ENCODE data around the gene KCNH5. TPM values are rescaled to one million over a fixed set of nuclear protein-coding genes. Genes with fewer than 3 reads are reported as not detected.

KCNH5 gene
- total RNA-seq, 1 donor = under 0.01 TPM

DNA sequence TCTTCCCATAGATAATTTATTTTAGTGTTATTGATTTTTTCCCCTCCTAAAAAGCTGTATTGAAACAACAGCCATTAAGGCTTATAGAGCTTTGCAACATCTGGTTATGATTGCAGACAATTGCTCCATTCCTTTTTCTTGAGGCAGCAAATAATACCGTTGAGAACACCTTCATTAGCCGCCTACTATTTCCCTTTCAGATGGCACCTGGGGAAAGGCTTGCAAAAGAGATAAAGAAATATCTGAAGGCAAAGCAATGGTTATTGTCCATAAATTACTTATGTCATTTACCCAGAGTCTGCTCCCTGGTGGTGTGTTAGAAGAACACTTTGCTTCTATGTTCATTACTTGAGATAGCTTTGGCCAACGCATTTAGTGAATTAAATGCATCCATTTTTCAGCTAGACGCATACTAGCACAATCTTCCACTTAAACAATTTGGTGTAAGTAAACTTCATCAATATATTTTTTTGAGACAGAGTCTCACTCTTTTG, 377.8 kb downstream of the KCNH5 start:
- no peak for DNase-seq (ENCODE audit: low read depth)
- no peak for TF ChIP-seq CTCF (IDR thresholded peaks at IDR 0.05; ENCODE audit: insufficient read depth, low read depth, low read length)

DNA sequence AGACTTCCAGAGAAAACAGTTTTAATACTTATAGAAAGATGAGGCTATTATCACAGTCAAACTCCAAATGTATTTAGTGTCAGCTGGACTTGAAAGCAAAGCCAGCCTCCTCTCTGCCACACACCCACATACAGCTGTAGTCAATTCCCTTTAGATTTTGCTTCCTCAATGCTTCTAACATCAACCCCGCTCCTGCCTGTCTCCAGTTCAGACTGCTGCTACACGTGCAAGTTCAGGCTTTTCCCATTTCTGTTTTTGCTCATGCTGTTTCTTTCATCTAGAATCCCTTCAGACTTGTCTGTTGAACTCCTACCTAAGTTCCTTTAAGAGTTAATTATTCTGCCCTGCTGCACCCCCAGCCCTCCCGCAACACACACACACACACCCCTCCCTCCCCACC, 380.0 kb downstream of the KCNH5 start:
- TF ChIP-seq CTCF (IDR thresholded peaks at IDR 0.05; ENCODE audit: insufficient read depth, low read depth, low read length) = no peak

More for the DNA sequence above, 377.8 kb downstream of the KCNH5 start:
- no peak overlapping the region for H3K4me3 ChIP-seq (ENCODE audit: low read depth, low read length)

GRCh38 chr14:62663456-62663821, 381.8 kb downstream of the KCNH5 start:
- no peak for TF ChIP-seq CTCF (IDR thresholded peaks at IDR 0.05; ENCODE audit: insufficient read depth, low read depth, low read length)
- DNase-seq (ENCODE audit: low read depth) = no peak
- no peak overlapping the region for H3K4me3 ChIP-seq (ENCODE audit: low read depth, low read length)

More for the DNA sequence above, 380.0 kb downstream of the KCNH5 start:
- H3K4me3 ChIP-seq (ENCODE audit: low read depth, low read length) = no peak overlapping the region
- no peak for DNase-seq (ENCODE audit: low read depth)

DNA sequence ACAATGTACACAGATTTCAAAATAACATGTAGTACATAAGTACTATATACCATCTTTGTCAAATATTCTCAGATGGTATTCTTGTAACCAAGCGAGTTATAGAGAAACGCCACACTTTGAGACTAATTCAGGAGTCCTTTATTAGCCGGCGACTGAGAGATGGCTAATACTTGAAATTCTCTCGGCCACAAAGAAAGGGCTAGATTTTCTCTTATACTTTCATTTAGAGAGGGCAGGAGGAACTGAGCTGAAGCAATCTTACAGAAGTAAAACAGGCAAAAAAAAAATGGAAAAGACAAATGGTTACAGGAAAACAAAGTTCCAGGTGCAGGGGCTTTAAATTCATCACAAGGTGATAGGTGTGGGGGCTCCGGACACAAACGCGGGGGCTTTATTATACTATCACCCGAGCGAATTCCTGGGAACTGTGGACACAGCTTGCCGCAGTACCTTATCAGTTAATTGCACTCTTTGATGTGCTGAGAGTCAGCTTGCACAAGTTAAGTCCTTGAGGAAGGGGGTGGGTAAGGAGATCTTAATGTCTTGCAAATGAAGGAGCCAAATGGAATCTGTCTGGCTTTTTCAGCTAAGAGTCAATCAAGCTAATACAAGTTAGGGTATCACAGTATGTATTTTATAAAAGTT, 382.3 kb downstream of the KCNH5 start:
- no peak overlapping the region for H3K4me3 ChIP-seq (ENCODE audit: low read depth, low read length)
- DNase-seq (ENCODE audit: low read depth) = no peak
- TF ChIP-seq CTCF (IDR thresholded peaks at IDR 0.05; ENCODE audit: insufficient read depth, low read depth, low read length) = no peak

- no peak for TF ChIP-seq CTCF (IDR thresholded peaks at IDR 0.05; ENCODE audit: insufficient read depth, low read depth, low read length)
- DNase-seq (ENCODE audit: low read depth) = no peak
- H3K4me3 ChIP-seq (ENCODE audit: low read depth, low read length) = no peak overlapping the region
Observed at GRCh38 chr14:62661818-62662217, 383.4 kb downstream of the KCNH5 start.

- TF ChIP-seq CTCF (IDR thresholded peaks at IDR 0.05; ENCODE audit: insufficient read depth, low read depth, low read length) = no peak
- no peak for DNase-seq (ENCODE audit: low read depth)
- no peak overlapping the region for H3K4me3 ChIP-seq (ENCODE audit: low read depth, low read length)
Observed at GRCh38 chr14:62658631-62659030, 386.6 kb downstream of the KCNH5 start.

- no peak overlapping the region for H3K4me3 ChIP-seq (ENCODE audit: low read depth, low read length)
- TF ChIP-seq CTCF (IDR thresholded peaks at IDR 0.05; ENCODE audit: insufficient read depth, low read depth, low read length) = no peak
- no peak for DNase-seq (ENCODE audit: low read depth)
Observed at GRCh38 chr14:62657376-62657775, 387.9 kb downstream of the KCNH5 start.

Measured in fibroblast of villous mesenchyme (primary cell).